ENCODE measurements around the gene CTAGE4.
"Not testable (repeated sequence)": the region's sequence is repeated elsewhere in the genome, so short reads cannot be mapped to it uniquely, and the experiment has no call there.

DNA sequence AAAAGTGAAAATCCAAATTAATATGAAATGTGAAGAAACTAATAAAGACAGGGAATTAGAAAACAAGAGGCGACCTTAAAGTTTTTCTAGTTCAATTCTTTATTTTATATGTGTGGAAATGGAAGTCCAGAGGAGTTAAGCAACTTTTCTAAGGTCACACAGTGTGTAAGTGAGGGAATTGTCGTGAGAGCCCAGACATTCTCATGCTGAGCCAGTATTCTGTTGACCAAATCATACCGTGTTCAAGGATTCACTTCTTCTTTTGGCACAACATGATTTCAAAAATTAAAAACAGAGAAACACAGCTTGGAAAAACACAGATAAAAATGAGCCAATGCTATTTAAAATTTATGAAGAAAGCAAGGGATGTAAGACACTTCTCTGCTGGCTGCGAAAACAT lies 43.6 kb downstream of the CTAGE4 start:
- TF ChIP-seq, protein P1, sequence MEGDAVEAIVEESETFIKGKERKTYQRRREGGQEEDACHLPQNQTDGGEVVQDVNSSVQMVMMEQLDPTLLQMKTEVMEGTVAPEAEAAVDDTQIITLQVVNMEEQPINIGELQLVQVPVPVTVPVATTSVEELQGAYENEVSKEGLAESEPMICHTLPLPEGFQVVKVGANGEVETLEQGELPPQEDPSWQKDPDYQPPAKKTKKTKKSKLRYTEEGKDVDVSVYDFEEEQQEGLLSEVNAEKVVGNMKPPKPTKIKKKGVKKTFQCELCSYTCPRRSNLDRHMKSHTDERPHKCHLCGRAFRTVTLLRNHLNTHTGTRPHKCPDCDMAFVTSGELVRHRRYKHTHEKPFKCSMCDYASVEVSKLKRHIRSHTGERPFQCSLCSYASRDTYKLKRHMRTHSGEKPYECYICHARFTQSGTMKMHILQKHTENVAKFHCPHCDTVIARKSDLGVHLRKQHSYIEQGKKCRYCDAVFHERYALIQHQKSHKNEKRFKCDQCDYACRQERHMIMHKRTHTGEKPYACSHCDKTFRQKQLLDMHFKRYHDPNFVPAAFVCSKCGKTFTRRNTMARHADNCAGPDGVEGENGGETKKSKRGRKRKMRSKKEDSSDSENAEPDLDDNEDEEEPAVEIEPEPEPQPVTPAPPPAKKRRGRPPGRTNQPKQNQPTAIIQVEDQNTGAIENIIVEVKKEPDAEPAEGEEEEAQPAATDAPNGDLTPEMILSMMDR (IDR thresholded peaks at IDR 0.05) = not testable (repeated sequence)
- TF ChIP-seq POLR2A (IDR thresholded peaks at IDR 0.05) = not testable (repeated sequence)

Data from uterus (tissue), 2 donors.